GM23338 (cell line): ENCODE data around the gene ACY1.

Source experiments
- CREB1 ChIP-seq: fragments of 250-450 bp; sonication (Bioruptor Pico); IDR thresholded peaks from 2 replicates; pipeline ENCODE4 v1.5.0; 2020; ENCODE audit warnings: low read depth, mild to moderate bottlenecking, moderate library complexity
- EZH2 ChIP-seq: fragments of 200-600 bp; sonication (generic); IDR thresholded peaks from one replicate; pipeline ENCODE4 v1.8.0; 2017; ENCODE audit warnings: antibody characterized with exemption, mild to moderate bottlenecking, low read depth; ENCODE audit not compliant: unreplicated experiment
- EZH2phosphoT487 ChIP-seq: fragments of 200-600 bp; sonication (generic); IDR thresholded peaks from one replicate; pipeline ENCODE4 v1.8.1; 2018; ENCODE audit warnings: antibody characterized with exemption; ENCODE audit not compliant: unreplicated experiment
- JUNB ChIP-seq: IDR thresholded peaks from one replicate; pipeline ENCODE4 v1.6.1; 2016; ENCODE audit warnings: antibody characterized with exemption; ENCODE audit not compliant: unreplicated experiment
- NANOG ChIP-seq: IDR thresholded peaks from 2 replicates; pipeline ENCODE4 v1.6.1; 2016; ENCODE audit warnings: antibody characterized with exemption, borderline replicate concordance
- POLR2AphosphoS5 ChIP-seq: IDR thresholded peaks from 2 replicates; pipeline ENCODE4 v1.6.1; 2016; ENCODE audit warnings: antibody characterized with exemption, low read depth
- STAT1 ChIP-seq: IDR thresholded peaks from one replicate; pipeline ENCODE4 v1.6.1; 2016; ENCODE audit warnings: antibody characterized with exemption; ENCODE audit not compliant: unreplicated experiment
- ZNF114 ChIP-seq: fragments of 250-450 bp; sonication (Bioruptor Pico); IDR thresholded peaks from 2 replicates; pipeline ENCODE4 v1.5.0; 2020; ENCODE audit warnings: mild to moderate bottlenecking, moderate library complexity
- ZNF462 ChIP-seq: fragments of 250-450 bp; sonication (Bioruptor Pico); IDR thresholded peaks from 2 replicates; pipeline ENCODE4 v1.5.0; 2020; ENCODE audit warnings: mild to moderate bottlenecking, moderate library complexity
- TF ChIP-seq, protein P1 (sequence below), 2 experiments: fragments of 200-600 bp in 1 of 2; sonication (generic) in 1 of 2; conservative IDR thresholded peaks; 2 replicates each; pipeline versions ENCODE4 v1.5.1 to v1.6.1; 2016 to 2017; ENCODE audit warnings: antibody characterized with exemption in 2 of 2, low read depth in 2 of 2, mild to moderate bottlenecking in 2 of 2, moderate library complexity in 1 of 2
- TF ChIP-seq, protein P2 (sequence below): IDR thresholded peaks from one replicate; pipeline ENCODE4 v1.6.1; 2018; ENCODE audit warnings: antibody characterized with exemption; ENCODE audit not compliant: unreplicated experiment
- TF ChIP-seq, protein P3 (sequence below): IDR thresholded peaks from 2 replicates; pipeline ENCODE4 v1.6.1; 2016; ENCODE audit warnings: antibody characterized with exemption

- TF ChIP-seq, protein P1, sequence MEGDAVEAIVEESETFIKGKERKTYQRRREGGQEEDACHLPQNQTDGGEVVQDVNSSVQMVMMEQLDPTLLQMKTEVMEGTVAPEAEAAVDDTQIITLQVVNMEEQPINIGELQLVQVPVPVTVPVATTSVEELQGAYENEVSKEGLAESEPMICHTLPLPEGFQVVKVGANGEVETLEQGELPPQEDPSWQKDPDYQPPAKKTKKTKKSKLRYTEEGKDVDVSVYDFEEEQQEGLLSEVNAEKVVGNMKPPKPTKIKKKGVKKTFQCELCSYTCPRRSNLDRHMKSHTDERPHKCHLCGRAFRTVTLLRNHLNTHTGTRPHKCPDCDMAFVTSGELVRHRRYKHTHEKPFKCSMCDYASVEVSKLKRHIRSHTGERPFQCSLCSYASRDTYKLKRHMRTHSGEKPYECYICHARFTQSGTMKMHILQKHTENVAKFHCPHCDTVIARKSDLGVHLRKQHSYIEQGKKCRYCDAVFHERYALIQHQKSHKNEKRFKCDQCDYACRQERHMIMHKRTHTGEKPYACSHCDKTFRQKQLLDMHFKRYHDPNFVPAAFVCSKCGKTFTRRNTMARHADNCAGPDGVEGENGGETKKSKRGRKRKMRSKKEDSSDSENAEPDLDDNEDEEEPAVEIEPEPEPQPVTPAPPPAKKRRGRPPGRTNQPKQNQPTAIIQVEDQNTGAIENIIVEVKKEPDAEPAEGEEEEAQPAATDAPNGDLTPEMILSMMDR (conservative IDR thresholded peaks at IDR 0.05; ENCODE audit: low read depth in 2 of 2): no peak
- TF ChIP-seq CREB1 (CRISPR knock-in tag): no peak
- TF ChIP-seq EZH2phosphoT487: no peak
- TF ChIP-seq JUNB: no peak
- no peak for TF ChIP-seq POLR2AphosphoS5
- no peak for TF ChIP-seq EZH2
- TF ChIP-seq, protein P2, sequence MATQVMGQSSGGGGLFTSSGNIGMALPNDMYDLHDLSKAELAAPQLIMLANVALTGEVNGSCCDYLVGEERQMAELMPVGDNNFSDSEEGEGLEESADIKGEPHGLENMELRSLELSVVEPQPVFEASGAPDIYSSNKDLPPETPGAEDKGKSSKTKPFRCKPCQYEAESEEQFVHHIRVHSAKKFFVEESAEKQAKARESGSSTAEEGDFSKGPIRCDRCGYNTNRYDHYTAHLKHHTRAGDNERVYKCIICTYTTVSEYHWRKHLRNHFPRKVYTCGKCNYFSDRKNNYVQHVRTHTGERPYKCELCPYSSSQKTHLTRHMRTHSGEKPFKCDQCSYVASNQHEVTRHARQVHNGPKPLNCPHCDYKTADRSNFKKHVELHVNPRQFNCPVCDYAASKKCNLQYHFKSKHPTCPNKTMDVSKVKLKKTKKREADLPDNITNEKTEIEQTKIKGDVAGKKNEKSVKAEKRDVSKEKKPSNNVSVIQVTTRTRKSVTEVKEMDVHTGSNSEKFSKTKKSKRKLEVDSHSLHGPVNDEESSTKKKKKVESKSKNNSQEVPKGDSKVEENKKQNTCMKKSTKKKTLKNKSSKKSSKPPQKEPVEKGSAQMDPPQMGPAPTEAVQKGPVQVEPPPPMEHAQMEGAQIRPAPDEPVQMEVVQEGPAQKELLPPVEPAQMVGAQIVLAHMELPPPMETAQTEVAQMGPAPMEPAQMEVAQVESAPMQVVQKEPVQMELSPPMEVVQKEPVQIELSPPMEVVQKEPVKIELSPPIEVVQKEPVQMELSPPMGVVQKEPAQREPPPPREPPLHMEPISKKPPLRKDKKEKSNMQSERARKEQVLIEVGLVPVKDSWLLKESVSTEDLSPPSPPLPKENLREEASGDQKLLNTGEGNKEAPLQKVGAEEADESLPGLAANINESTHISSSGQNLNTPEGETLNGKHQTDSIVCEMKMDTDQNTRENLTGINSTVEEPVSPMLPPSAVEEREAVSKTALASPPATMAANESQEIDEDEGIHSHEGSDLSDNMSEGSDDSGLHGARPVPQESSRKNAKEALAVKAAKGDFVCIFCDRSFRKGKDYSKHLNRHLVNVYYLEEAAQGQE: no peak
- no peak for TF ChIP-seq STAT1
- TF ChIP-seq, protein P3, sequence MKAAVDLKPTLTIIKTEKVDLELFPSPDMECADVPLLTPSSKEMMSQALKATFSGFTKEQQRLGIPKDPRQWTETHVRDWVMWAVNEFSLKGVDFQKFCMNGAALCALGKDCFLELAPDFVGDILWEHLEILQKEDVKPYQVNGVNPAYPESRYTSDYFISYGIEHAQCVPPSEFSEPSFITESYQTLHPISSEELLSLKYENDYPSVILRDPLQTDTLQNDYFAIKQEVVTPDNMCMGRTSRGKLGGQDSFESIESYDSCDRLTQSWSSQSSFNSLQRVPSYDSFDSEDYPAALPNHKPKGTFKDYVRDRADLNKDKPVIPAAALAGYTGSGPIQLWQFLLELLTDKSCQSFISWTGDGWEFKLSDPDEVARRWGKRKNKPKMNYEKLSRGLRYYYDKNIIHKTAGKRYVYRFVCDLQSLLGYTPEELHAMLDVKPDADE: no peak
- TF ChIP-seq ZNF114: no peak
- TF ChIP-seq NANOG: no peak
- TF ChIP-seq ZNF462: no peak
Observed at GRCh38 chr3:51977446-51978142, 5.7 kb upstream of the ACY1 start.
